Measurements from ENCODE around the gene DPM2. TPM values are rescaled to one million over a fixed set of nuclear protein-coding genes. Genes with fewer than 3 reads are reported as not detected.

The DPM2 gene
- total RNA-seq, 2 donors from 2014 or later = 45.7 TPM

GRCh38 chr9:127944586-127945218 lies 7.0 kb upstream of the DPM2 start:
- H3K27me3 Mint-ChIP-seq (ENCODE audit: insufficient read depth) = no peaks in the 10 kb centered on the region
- H3K27me3 ChIP-seq (ENCODE audit: control insufficient read depth, insufficient read depth, low read length, poor library complexity, severe bottlenecking) = no peaks in the 10 kb centered on the region
- no peaks in the 10 kb centered on the region for H3K9me3 Mint-ChIP-seq
- H3K4me1 ChIP-seq (ENCODE audit: control insufficient read depth, insufficient read depth, low read length) = no peaks in the 10 kb centered on the region
- no peak for DNase-seq
- H3K27ac ChIP-seq (ENCODE audit: low read depth, low read length) = no peak overlapping the region
- H3K9me3 ChIP-seq (ENCODE audit: control insufficient read depth, low read length) = no peaks in the 10 kb centered on the region
- peaks cover 28% of the 10 kb centered on the region for H3K36me3 Mint-ChIP-seq (ENCODE audit: low read depth)
- no peak overlapping the region for H3K9ac ChIP-seq (ENCODE audit: extremely low read depth, low read length, poor library complexity, severe bottlenecking)
- no peak for TF ChIP-seq CTCF (conservative IDR thresholded peaks at IDR 0.05)
- no peak overlapping the region for H3K27ac Mint-ChIP-seq
- no peak overlapping the region for H3K4me3 Mint-ChIP-seq
- WGBS, 2 experiments (ENCODE audit: insufficient coverage in 1 of 2, insufficient read length in 1 of 2) = 95 to 96% methylated on average over 26 to 38 of the region's 38 CpGs
- H3K4me1 Mint-ChIP-seq = no peaks in the 10 kb centered on the region
- no peak overlapping the region for H3K4me3 ChIP-seq (ENCODE audit: low read length)
- H3K36me3 ChIP-seq (ENCODE audit: control insufficient read depth, insufficient read depth, low read length) = peaks cover 40% of the 10 kb centered on the region

- Mint-ChIP-seq H3K27ac (peak overlapping the region; percentile 55), H3K27me3 (ENCODE audit: insufficient read depth) (no peaks in the 10 kb centered on the region), H3K36me3 (ENCODE audit: low read depth) (peaks cover 28% of the 10 kb centered on the region), H3K9me3 (no peaks in the 10 kb centered on the region), H3K4me3 (no peak overlapping the region), H3K4me1 (no peaks in the 10 kb centered on the region)
- Histone ChIP-seq H3K9me3 (ENCODE audit: control insufficient read depth, low read length) (no peaks in the 10 kb centered on the region), H3K4me3 (ENCODE audit: low read length) (no peak overlapping the region), H3K36me3 (ENCODE audit: control insufficient read depth, insufficient read depth, low read length) (peaks cover 41% of the 10 kb centered on the region), H3K4me1 (ENCODE audit: control insufficient read depth, insufficient read depth, low read length) (no peaks in the 10 kb centered on the region), H3K27me3 (ENCODE audit: control insufficient read depth, insufficient read depth, low read length, poor library complexity, severe bottlenecking) (no peaks in the 10 kb centered on the region), H3K9ac (ENCODE audit: extremely low read depth, low read length, poor library complexity, severe bottlenecking) (no peak overlapping the region), H3K27ac (ENCODE audit: low read depth, low read length) (no peak overlapping the region)
- WGBS, 2 experiments (ENCODE audit: insufficient coverage in 1 of 2, insufficient read length in 1 of 2) = 41 to 48% methylated on average over 11 to 13 of the region's 13 CpGs
- peak; percentile 95 for DNase-seq
- TF ChIP-seq CTCF (conservative IDR thresholded peaks at IDR 0.05) = peak; percentile 93
These were observed 6.1 kb upstream of the DPM2 start for GRCh38 chr9:127943731-127944144.

- no peak overlapping the region for H3K4me3 ChIP-seq (ENCODE audit: low read length)
- Mint-ChIP-seq H3K4me1 (peaks cover 4% of the 10 kb centered on the region), H3K4me3 (no peak overlapping the region), H3K9me3 (no peaks in the 10 kb centered on the region), H3K27me3 (ENCODE audit: insufficient read depth) (no peaks in the 10 kb centered on the region), H3K27ac (peak overlapping the region; percentile 48), H3K36me3 (ENCODE audit: low read depth) (peaks cover 28% of the 10 kb centered on the region)
- no peak for TF ChIP-seq CTCF (conservative IDR thresholded peaks at IDR 0.05)
- no peaks in the 10 kb centered on the region for H3K9me3 ChIP-seq (ENCODE audit: control insufficient read depth, low read length)
- 91 to 93% methylated on average over 11 to 14 of the region's 14 CpGs for WGBS, 2 experiments (ENCODE audit: insufficient coverage in 1 of 2, insufficient read length in 1 of 2)
- H3K27me3 ChIP-seq (ENCODE audit: control insufficient read depth, insufficient read depth, low read length, poor library complexity, severe bottlenecking) = no peaks in the 10 kb centered on the region
- H3K9ac ChIP-seq (ENCODE audit: extremely low read depth, low read length, poor library complexity, severe bottlenecking) = no peak overlapping the region
- H3K4me1 ChIP-seq (ENCODE audit: control insufficient read depth, insufficient read depth, low read length) = no peaks in the 10 kb centered on the region
- H3K27ac ChIP-seq (ENCODE audit: low read depth, low read length) = no peak overlapping the region
- H3K36me3 ChIP-seq (ENCODE audit: control insufficient read depth, insufficient read depth, low read length) = peaks cover 41% of the 10 kb centered on the region
- no peak for DNase-seq
These were observed 5.5 kb upstream of the DPM2 start for GRCh38 chr9:127943011-127943662.

All from endodermal cell (in vitro differentiated cells).